ENCODE measurements around the gene PCDHB15. TPM values are rescaled to one million over a fixed set of nuclear protein-coding genes. Genes with fewer than 3 reads are reported as not detected.
"Not testable (repeated sequence)": the region's sequence is repeated elsewhere in the genome, so short reads cannot be mapped to it uniquely, and the experiment has no call there.

Gene PCDHB15
- total and polyA plus RNA-seq, 2 donors from 2014 or later: 1.8 to 6.0 TPM

DNA sequence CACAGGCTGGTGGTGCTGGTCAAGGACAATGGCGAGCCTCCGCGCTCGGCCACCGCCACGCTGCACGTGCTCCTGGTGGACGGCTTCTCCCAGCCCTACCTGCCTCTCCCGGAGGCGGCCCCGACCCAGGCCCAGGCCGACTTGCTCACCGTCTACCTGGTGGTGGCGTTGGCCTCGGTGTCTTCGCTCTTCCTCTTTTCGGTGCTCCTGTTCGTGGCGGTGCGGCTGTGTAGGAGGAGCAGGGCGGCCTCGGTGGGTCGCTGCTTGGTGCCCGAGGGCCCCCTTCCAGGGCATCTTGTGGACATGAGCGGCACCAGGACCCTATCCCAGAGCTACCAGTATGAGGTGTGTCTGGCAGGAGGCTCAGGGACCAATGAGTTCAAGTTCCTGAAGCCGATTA lies 29.2 kb upstream of the PCDHB15 start:
- DNase-seq; FAIRE-seq; intact Hi-C loops (cut with DNase I); H3K36me3 ChIP-seq (ENCODE audit: control insufficient read depth in 2 of 3, insufficient read depth in 3 of 3, low read length in 3 of 3); H3K9ac ChIP-seq (ENCODE audit: low read length in 3 of 3); H3K4me3 ChIP-seq (ENCODE audit: low read length in 3 of 3); H3K27me3 ChIP-seq (ENCODE audit: control insufficient read depth, insufficient read depth, low read length); H3K27ac ChIP-seq (ENCODE audit: low read depth in 2 of 2, low read length in 2 of 2); H3K4me1 ChIP-seq (ENCODE audit: control insufficient read depth in 2 of 3, insufficient read depth in 2 of 3, low read depth in 1 of 3, low read length in 3 of 3): not testable (repeated sequence)
- H3K9me3 ChIP-seq (ENCODE audit: control insufficient read depth in 2 of 3, insufficient read depth in 1 of 3, low read length in 3 of 3): peaks cover 0 to 43% (median 17%) of the 10 kb centered on the region in 3 donors

DNA sequence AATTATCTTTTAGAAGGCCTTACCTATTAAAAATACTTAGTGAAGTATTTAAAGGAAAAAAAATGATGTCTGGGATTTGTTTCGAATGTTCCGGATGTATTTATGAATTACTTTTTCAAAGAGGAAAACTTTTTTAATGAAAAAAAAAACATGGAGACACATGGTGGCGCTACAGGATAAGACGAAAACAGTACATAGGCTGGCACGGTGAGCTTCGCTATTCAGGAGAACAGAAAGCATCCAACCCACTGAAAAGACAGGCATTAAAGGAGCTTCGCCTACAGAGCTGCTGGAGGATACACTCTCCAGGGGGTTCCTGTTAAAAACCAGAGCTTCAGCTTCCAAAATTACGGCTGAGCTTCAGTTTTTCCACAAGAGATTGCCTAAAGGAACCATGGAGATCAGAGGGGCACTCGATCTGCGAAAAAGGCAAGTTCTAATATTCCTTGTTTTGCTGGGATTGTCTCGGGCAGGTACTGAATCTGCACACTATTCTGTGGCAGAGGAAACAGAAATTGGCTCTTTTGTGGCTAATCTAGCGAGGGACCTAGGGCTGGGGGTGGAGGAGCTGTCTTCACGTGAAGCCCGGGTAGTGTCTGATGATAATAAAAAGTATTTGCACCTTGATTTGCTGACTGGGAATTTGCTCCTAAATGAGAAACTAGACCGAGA lies 21.9 kb upstream of the PCDHB15 start, which contains the start of gene PCDHB14:
PCDHB14 (plus strand) TSS at position 232 of the 672 bp plus-strand sequence; CDS start at position 395, 163 bp downstream.
- no peaks in the 10 kb centered on the region for H3K36me3 ChIP-seq (ENCODE audit: control insufficient read depth in 2 of 3, insufficient read depth in 3 of 3, low read length in 3 of 3)
- TF ChIP-seq, protein P1, sequence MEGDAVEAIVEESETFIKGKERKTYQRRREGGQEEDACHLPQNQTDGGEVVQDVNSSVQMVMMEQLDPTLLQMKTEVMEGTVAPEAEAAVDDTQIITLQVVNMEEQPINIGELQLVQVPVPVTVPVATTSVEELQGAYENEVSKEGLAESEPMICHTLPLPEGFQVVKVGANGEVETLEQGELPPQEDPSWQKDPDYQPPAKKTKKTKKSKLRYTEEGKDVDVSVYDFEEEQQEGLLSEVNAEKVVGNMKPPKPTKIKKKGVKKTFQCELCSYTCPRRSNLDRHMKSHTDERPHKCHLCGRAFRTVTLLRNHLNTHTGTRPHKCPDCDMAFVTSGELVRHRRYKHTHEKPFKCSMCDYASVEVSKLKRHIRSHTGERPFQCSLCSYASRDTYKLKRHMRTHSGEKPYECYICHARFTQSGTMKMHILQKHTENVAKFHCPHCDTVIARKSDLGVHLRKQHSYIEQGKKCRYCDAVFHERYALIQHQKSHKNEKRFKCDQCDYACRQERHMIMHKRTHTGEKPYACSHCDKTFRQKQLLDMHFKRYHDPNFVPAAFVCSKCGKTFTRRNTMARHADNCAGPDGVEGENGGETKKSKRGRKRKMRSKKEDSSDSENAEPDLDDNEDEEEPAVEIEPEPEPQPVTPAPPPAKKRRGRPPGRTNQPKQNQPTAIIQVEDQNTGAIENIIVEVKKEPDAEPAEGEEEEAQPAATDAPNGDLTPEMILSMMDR (IDR thresholded peaks at IDR 0.05; ENCODE audit: borderline replicate concordance, extremely low read depth, insufficient read depth): no peak
- H3K27me3 ChIP-seq (ENCODE audit: control insufficient read depth, insufficient read depth, low read length): no peaks in the 10 kb centered on the region
- peaks cover 0 to 47% (median 8%) of the 10 kb centered on the region in 3 donors for H3K9me3 ChIP-seq (ENCODE audit: control insufficient read depth in 2 of 3, insufficient read depth in 1 of 3, low read length in 3 of 3)
- H3K4me3 ChIP-seq (ENCODE audit: low read length in 3 of 3): peak within 1 kb of the TSS; percentile 28 to 50 (median 44)
- H3K27ac ChIP-seq (ENCODE audit: low read depth in 2 of 2, low read length in 2 of 2): no peak within 1 kb of the TSS
- FAIRE-seq: no peak
- H3K9ac ChIP-seq (ENCODE audit: low read length in 3 of 3): peak within 1 kb of the TSS in 1 of 3 donors; percentile 9
- peak in 2 of 5 donors; percentile 29 to 31 for DNase-seq
- intact Hi-C loops (cut with DNase I): no loop called here
- H3K4me1 ChIP-seq (ENCODE audit: control insufficient read depth in 2 of 3, insufficient read depth in 2 of 3, low read depth in 1 of 3, low read length in 3 of 3): no peaks in the 10 kb centered on the region

DNA sequence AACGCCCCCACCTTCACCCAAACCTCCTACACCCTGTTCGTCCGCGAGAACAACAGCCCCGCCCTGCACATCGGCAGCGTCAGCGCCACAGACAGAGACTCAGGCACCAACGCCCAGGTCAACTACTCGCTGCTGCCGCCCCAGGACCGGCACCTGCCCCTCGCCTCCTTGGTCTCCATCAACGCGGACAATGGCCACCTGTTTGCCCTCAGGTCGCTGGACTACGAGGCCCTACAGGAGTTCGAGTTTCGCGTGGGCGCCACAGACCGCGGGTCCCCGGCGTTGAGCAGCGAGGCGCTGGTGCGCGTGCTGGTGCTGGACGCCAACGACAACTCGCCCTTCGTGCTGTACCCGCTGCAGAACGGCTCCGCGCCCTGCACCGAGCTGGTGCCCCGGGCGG lies 20.4 kb upstream of the PCDHB15 start:
- FAIRE-seq: not testable (repeated sequence)

GRCh38 chr5:141225421-141225820 lies 19.8 kb upstream of the PCDHB15 start:
- intact Hi-C loops (cut with DNase I); DNase-seq; H3K4me1 ChIP-seq (ENCODE audit: control insufficient read depth in 2 of 3, insufficient read depth in 2 of 3, low read depth in 1 of 3, low read length in 3 of 3); H3K36me3 ChIP-seq (ENCODE audit: control insufficient read depth in 2 of 3, insufficient read depth in 3 of 3, low read length in 3 of 3); FAIRE-seq; H3K4me3 ChIP-seq (ENCODE audit: low read length in 3 of 3); H3K27me3 ChIP-seq (ENCODE audit: control insufficient read depth, insufficient read depth, low read length); H3K9ac ChIP-seq (ENCODE audit: low read length in 3 of 3); H3K27ac ChIP-seq (ENCODE audit: low read depth in 2 of 2, low read length in 2 of 2): not testable (repeated sequence)
- H3K9me3 ChIP-seq (ENCODE audit: control insufficient read depth in 2 of 3, insufficient read depth in 1 of 3, low read length in 3 of 3): peaks cover 0 to 34% (median 8%) of the 10 kb centered on the region in 3 donors

More for the DNA sequence above, 20.4 kb upstream of the PCDHB15 start:
- peaks cover 0 to 38% (median 5%) of the 10 kb centered on the region in 3 donors for H3K9me3 ChIP-seq (ENCODE audit: control insufficient read depth in 2 of 3, insufficient read depth in 1 of 3, low read length in 3 of 3)
- H3K4me3 ChIP-seq (ENCODE audit: low read length in 3 of 3); H3K4me1 ChIP-seq (ENCODE audit: control insufficient read depth in 2 of 3, insufficient read depth in 2 of 3, low read depth in 1 of 3, low read length in 3 of 3); intact Hi-C loops (cut with DNase I); DNase-seq; H3K36me3 ChIP-seq (ENCODE audit: control insufficient read depth in 2 of 3, insufficient read depth in 3 of 3, low read length in 3 of 3); H3K27me3 ChIP-seq (ENCODE audit: control insufficient read depth, insufficient read depth, low read length); H3K27ac ChIP-seq (ENCODE audit: low read depth in 2 of 2, low read length in 2 of 2); H3K9ac ChIP-seq (ENCODE audit: low read length in 3 of 3): not testable (repeated sequence)

- no peaks in the 10 kb centered on the region for H3K4me1 ChIP-seq (ENCODE audit: control insufficient read depth in 2 of 3, insufficient read depth in 2 of 3, low read depth in 1 of 3, low read length in 3 of 3)
- H3K36me3 ChIP-seq (ENCODE audit: control insufficient read depth in 2 of 3, insufficient read depth in 3 of 3, low read length in 3 of 3): no peaks in the 10 kb centered on the region
- no peak for FAIRE-seq
- DNase-seq: peak in 2 of 5 donors; percentile 13 to 31
- H3K27me3 ChIP-seq (ENCODE audit: control insufficient read depth, insufficient read depth, low read length): no peaks in the 10 kb centered on the region
- TF ChIP-seq, protein P1 (IDR thresholded peaks at IDR 0.05; ENCODE audit: borderline replicate concordance, extremely low read depth, insufficient read depth): no peak
- H3K9ac ChIP-seq (ENCODE audit: low read length in 3 of 3): peak overlapping the region in 1 of 3 donors; percentile 36
- H3K27ac ChIP-seq (ENCODE audit: low read depth in 2 of 2, low read length in 2 of 2): no peak overlapping the region
- intact Hi-C loops (cut with DNase I): no loop called here
- peak overlapping the region; percentile 19 to 51 (median 45) for H3K4me3 ChIP-seq (ENCODE audit: low read length in 3 of 3)
- peaks cover 2 to 59% (median 31%) of the 10 kb centered on the region in 3 donors for H3K9me3 ChIP-seq (ENCODE audit: control insufficient read depth in 2 of 3, insufficient read depth in 1 of 3, low read length in 3 of 3)
Measured at GRCh38 chr5:141234109-141234667, 11.0 kb upstream of the PCDHB15 start.

DNA sequence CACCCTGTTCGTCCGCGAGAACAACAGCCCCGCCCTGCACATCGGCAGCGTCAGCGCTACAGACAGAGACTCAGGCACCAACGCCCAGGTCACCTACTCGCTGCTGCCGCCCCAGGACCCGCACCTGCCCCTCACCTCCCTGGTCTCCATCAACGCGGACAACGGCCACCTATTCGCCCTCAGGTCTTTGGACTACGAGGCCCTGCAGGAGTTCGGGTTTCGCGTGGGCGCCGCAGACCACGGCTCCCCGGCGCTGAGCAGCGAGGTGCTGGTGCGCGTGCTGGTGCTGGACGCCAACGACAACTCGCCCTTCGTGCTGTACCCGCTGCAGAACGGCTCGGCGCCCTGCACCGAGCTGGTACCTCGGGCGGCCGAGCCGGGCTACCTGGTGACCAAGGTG lies 9.3 kb upstream of the PCDHB15 start:
- peaks cover 2 to 74% (median 39%) of the 10 kb centered on the region in 3 donors for H3K9me3 ChIP-seq (ENCODE audit: control insufficient read depth in 2 of 3, insufficient read depth in 1 of 3, low read length in 3 of 3)
- DNase-seq; FAIRE-seq; H3K27me3 ChIP-seq (ENCODE audit: control insufficient read depth, insufficient read depth, low read length); H3K36me3 ChIP-seq (ENCODE audit: control insufficient read depth in 2 of 3, insufficient read depth in 3 of 3, low read length in 3 of 3); H3K9ac ChIP-seq (ENCODE audit: low read length in 3 of 3); H3K27ac ChIP-seq (ENCODE audit: low read depth in 2 of 2, low read length in 2 of 2); H3K4me1 ChIP-seq (ENCODE audit: control insufficient read depth in 2 of 3, insufficient read depth in 2 of 3, low read depth in 1 of 3, low read length in 3 of 3); H3K4me3 ChIP-seq (ENCODE audit: low read length in 3 of 3); intact Hi-C loops (cut with DNase I): not testable (repeated sequence)

All from kidney (tissue), 14 donors.